ENCODE measurements around the gene RNF175. TPM values are rescaled to one million over a fixed set of nuclear protein-coding genes. Genes with fewer than 3 reads are reported as not detected.
"Not testable (repeated sequence)": the region's sequence is repeated elsewhere in the genome, so short reads cannot be mapped to it uniquely, and the experiment has no call there.

Gene RNF175
- total and polyA plus RNA-seq, 4 donors = 0.15 to 1.8 (median 0.16) TPM

GRCh38 chr4:153668647-153669046, 91.2 kb downstream of the RNF175 start:
- Histone ChIP-seq H3K9me3 (ENCODE audit: control insufficient read depth in 4 of 4, insufficient read depth in 3 of 4, low read length in 3 of 4) (no peaks in the 10 kb centered on the region), H3K4me1 (ENCODE audit: control insufficient read depth in 5 of 5, insufficient read depth in 5 of 5, low read length in 5 of 5) (no peaks in the 10 kb centered on the region), H3K36me3 (ENCODE audit: control insufficient read depth in 4 of 4, insufficient read depth in 4 of 4, low read length in 4 of 4) (no peaks in the 10 kb centered on the region), H3K4me3 (no peak overlapping the region), H3K9ac (ENCODE audit: insufficient read depth in 1 of 2, low read length in 2 of 2) (no peak overlapping the region), H3K27me3 (ENCODE audit: control insufficient read depth in 3 of 3, insufficient read depth in 3 of 3, low read length in 2 of 3) (no peaks in the 10 kb centered on the region), H3K27ac (ENCODE audit: low read depth in 1 of 2, low read length in 1 of 2) (no peak overlapping the region)
- WGBS, 2 donors = 71 to 75% methylated on average over 2 of the region's 2 CpGs
- no peak for DNase-seq
- no peak for TF ChIP-seq CTCF (IDR thresholded peaks at IDR 0.05; ENCODE audit: control extremely low read depth, extremely low read depth)
- ATAC-seq (ENCODE audit: insufficient read depth, low FRiP score) = no peak

GRCh38 chr4:153666505-153666904, 93.3 kb downstream of the RNF175 start:
- H3K4me3 ChIP-seq; ATAC-seq (ENCODE audit: insufficient read depth, low FRiP score); H3K27ac ChIP-seq (ENCODE audit: low read depth in 1 of 2, low read length in 1 of 2); H3K27me3 ChIP-seq (ENCODE audit: control insufficient read depth in 3 of 3, insufficient read depth in 3 of 3, low read length in 2 of 3); DNase-seq; H3K36me3 ChIP-seq (ENCODE audit: control insufficient read depth in 4 of 4, insufficient read depth in 4 of 4, low read length in 4 of 4); H3K4me1 ChIP-seq (ENCODE audit: control insufficient read depth in 5 of 5, insufficient read depth in 5 of 5, low read length in 5 of 5); H3K9me3 ChIP-seq (ENCODE audit: control insufficient read depth in 4 of 4, insufficient read depth in 3 of 4, low read length in 3 of 4); H3K9ac ChIP-seq (ENCODE audit: insufficient read depth in 1 of 2, low read length in 2 of 2): not testable (repeated sequence)
- 70 to 86% methylated on average over 1 of the region's 1 CpG for WGBS, 2 donors

- Histone ChIP-seq H3K4me1 (ENCODE audit: control insufficient read depth in 5 of 5, insufficient read depth in 5 of 5, low read length in 5 of 5) (peaks cover 0 to 8% (median 6%) of the 10 kb centered on the region in 5 donors), H3K4me3 (no peak overlapping the region), H3K9me3 (ENCODE audit: control insufficient read depth in 4 of 4, insufficient read depth in 3 of 4, low read length in 3 of 4) (peaks cover 0 to 6% (median 0%) of the 10 kb centered on the region in 4 donors), H3K27me3 (ENCODE audit: control insufficient read depth in 3 of 3, insufficient read depth in 3 of 3, low read length in 2 of 3) (no peaks in the 10 kb centered on the region), H3K36me3 (ENCODE audit: control insufficient read depth in 4 of 4, insufficient read depth in 4 of 4, low read length in 4 of 4) (no peaks in the 10 kb centered on the region), H3K27ac (ENCODE audit: low read depth in 1 of 2, low read length in 1 of 2) (no peak overlapping the region), H3K9ac (ENCODE audit: insufficient read depth in 1 of 2, low read length in 2 of 2) (no peak overlapping the region)
- DNase-seq (no peak), ATAC-seq (ENCODE audit: insufficient read depth, low FRiP score) (no peak)
- 85 to 91% methylated on average over 1 of the region's 1 CpG for WGBS, 2 donors
- TF ChIP-seq CTCF (IDR thresholded peaks at IDR 0.05; ENCODE audit: control extremely low read depth, extremely low read depth) = no peak
Observed at GRCh38 chr4:153663667-153664066, 96.2 kb downstream of the RNF175 start.

- WGBS, 2 donors = 57 to 73% methylated on average over 1 of the region's 1 CpG
- TF ChIP-seq CTCF (IDR thresholded peaks at IDR 0.05; ENCODE audit: control extremely low read depth, extremely low read depth) = no peak
- Histone ChIP-seq H3K36me3 (ENCODE audit: control insufficient read depth in 4 of 4, insufficient read depth in 4 of 4, low read length in 4 of 4) (no peaks in the 10 kb centered on the region), H3K27ac (ENCODE audit: low read depth in 1 of 2, low read length in 1 of 2) (no peak overlapping the region), H3K4me3 (no peak overlapping the region), H3K9me3 (ENCODE audit: control insufficient read depth in 4 of 4, insufficient read depth in 3 of 4, low read length in 3 of 4) (peaks cover 0 to 6% (median 0%) of the 10 kb centered on the region in 4 donors), H3K9ac (ENCODE audit: insufficient read depth in 1 of 2, low read length in 2 of 2) (no peak overlapping the region), H3K4me1 (ENCODE audit: control insufficient read depth in 5 of 5, insufficient read depth in 5 of 5, low read length in 5 of 5) (peaks cover 0 to 8% (median 6%) of the 10 kb centered on the region in 5 donors), H3K27me3 (ENCODE audit: control insufficient read depth in 3 of 3, insufficient read depth in 3 of 3, low read length in 2 of 3) (no peaks in the 10 kb centered on the region)
- ATAC-seq (ENCODE audit: insufficient read depth, low FRiP score) (peak; percentile 77), DNase-seq (peak in 2 of 3 donors; percentile 60 to 83)
Observed at GRCh38 chr4:153661908-153662307, 97.9 kb downstream of the RNF175 start.
